ENCODE measurements around the gene PCYT1A.

DNA sequence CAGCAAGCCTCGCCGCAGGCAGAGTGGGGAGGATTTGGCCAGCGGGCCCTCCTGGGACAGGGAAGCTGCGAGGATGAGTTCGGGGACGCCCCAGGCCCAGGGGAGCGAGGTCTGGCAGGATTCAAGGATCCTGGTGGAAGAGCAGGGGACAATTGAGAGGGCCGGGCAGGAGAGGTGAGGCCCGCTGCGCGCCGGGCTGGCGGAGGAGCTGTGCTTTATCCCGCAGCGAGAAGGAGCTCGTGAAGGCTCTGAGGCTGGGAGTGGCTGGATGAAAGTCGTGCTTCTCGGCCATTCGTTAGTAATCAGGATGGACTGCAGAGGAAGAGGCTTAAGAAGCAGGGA, 67.6 kb downstream of the PCYT1A start:
- TF ChIP-seq CSRNP3 (CRISPR knock-in tag; IDR thresholded peaks at IDR 0.05) (no peak), ZFP30 (CRISPR knock-in tag; IDR thresholded peaks at IDR 0.05) (no peak), ISL1 (CRISPR knock-in tag; IDR thresholded peaks at IDR 0.05) (no peak), OSR1 (CRISPR knock-in tag; IDR thresholded peaks at IDR 0.05) (no peak), BACH2 (CRISPR knock-in tag; IDR thresholded peaks at IDR 0.05; ENCODE audit: borderline replicate concordance) (no peak), ESRRG (CRISPR knock-in tag; IDR thresholded peaks at IDR 0.05) (no peak), RARB (CRISPR knock-in tag; IDR thresholded peaks at IDR 0.05) (no peak), TSHZ2 (CRISPR knock-in tag; IDR thresholded peaks at IDR 0.05) (no peak)
- TF ChIP-seq, protein P1, sequence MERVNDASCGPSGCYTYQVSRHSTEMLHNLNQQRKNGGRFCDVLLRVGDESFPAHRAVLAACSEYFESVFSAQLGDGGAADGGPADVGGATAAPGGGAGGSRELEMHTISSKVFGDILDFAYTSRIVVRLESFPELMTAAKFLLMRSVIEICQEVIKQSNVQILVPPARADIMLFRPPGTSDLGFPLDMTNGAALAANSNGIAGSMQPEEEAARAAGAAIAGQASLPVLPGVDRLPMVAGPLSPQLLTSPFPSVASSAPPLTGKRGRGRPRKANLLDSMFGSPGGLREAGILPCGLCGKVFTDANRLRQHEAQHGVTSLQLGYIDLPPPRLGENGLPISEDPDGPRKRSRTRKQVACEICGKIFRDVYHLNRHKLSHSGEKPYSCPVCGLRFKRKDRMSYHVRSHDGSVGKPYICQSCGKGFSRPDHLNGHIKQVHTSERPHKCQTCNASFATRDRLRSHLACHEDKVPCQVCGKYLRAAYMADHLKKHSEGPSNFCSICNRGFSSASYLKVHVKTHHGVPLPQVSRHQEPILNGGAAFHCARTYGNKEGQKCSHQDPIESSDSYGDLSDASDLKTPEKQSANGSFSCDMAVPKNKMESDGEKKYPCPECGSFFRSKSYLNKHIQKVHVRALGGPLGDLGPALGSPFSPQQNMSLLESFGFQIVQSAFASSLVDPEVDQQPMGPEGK (CRISPR knock-in tag; IDR thresholded peaks at IDR 0.05; ENCODE audit: borderline replicate concordance): no peak

Data from SK-N-SH treated with all-trans-retinoic acid at 6 μM for 48 hours (cell line).